ENCODE results near the gene PFKP.
"Not testable (repeated sequence)": the region's sequence is repeated elsewhere in the genome, so short reads cannot be mapped to it uniquely, and the experiment has no call there.

Gene PFKP

DNA sequence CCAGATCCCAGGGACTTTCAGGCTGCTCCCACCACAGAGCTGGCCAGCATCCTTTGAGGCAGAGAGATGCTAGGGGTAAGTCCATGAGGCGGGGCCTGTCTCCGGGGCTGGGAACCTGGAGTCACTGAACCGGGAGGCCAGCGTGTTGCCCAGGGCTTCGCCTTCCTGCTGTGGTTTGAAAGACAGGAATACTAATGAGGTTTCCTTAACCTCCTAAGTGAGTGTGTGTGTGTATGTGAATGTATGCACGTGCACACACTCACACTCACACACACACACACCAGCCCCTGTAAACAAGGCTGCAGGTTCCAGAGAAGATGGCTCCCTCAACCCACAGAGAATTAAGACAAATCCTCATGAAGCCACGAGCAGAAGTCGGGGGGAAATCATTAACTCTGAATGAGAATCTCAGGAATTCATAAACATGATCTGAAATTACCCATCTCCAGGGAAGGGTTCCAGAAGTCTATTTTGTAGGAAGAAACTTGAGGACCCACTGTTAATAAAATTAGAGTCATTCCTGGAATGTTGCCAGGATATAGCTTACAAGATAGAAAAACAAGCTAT, 20.3 kb upstream of the PFKP start:
- DNase-seq (ENCODE audit: low read depth in 2 of 2, low spot score in 1 of 2), result no peak

- DNase-seq (ENCODE audit: low read depth in 2 of 2, low spot score in 1 of 2), result no peak
Measured at GRCh38 chr10:3047596-3047995, 19.8 kb upstream of the PFKP start.

- DNase-seq (ENCODE audit: low read depth in 2 of 2, low spot score in 1 of 2), result no peak
Measured at GRCh38 chr10:3048119-3049019, 19.0 kb upstream of the PFKP start.

DNA sequence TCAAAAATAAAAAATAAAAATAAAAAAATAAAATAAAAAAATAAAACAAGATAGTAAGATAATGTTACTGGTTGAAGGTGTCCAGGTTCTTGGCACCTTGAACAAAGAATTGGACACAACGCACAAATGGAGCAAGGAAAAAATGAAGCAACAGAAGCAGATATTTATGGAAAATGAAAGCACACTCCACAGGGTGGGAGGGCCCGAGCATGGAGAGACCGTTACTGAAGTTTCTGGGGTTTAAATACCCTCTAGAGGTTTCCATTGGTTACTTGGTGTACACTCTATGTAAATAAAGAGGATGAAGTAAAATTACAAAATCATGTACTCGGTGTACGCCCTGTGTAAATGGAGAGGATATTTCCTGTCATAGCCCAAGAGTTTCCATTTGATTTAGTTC, 15.7 kb upstream of the PFKP start:
- no peak for DNase-seq (ENCODE audit: low read depth in 2 of 2, low spot score in 1 of 2)

GRCh38 chr10:3053155-3053554, 14.2 kb upstream of the PFKP start:
- no peak for DNase-seq (ENCODE audit: low read depth in 2 of 2, low spot score in 1 of 2)

DNA sequence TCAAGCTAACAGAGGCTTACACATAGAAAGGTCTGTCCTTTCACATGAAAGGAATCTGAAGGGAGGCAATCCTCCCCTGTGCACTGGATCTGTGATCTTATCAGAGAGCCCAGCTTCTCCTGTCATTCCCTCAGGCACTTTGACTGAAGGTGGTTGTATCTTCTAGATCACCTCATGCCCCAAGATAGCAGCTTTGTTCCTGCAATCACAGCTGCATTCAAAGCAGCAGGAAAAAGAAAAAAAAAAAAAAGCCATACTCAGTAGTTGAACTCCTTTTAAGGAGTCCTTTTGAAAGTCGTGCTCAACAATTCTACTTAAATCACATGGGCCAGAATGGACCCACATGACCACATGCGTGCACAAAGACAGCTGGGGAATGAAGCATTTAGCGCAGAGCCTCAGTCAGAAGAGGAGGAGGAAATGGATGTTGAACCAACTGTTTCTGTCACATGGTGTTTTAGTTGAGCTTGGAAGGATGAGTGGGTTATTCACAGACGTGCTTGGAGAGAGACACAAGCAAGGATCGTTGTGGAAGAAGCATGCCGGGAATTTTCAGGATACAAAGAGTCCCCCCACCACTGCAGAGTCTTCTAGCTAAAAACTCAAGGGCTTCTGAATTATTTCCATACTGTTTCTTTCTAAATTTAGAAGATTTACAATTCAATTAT, 13.0 kb upstream of the PFKP start:
- DNase-seq (ENCODE audit: low read depth in 2 of 2, low spot score in 1 of 2), result no peak

DNA sequence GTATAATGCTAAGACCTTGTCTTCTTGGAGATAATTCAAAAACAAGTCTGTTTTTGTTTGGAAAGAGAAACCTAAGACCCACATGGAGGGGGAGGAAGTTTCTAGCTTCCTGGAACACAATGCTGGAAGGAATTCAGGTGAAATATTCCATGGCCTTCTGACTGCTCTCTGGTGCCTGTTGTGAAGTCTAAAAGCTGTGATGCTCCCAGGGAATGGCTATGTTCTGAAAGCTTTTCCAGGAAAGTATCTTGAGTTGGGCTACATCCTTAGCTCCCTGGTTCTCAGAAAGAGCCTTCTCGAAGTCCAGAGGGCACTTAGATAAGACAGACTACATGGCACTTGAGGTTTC, 12.5 kb upstream of the PFKP start:
- DNase-seq (ENCODE audit: low read depth in 2 of 2, low spot score in 1 of 2), result no peak

DNA sequence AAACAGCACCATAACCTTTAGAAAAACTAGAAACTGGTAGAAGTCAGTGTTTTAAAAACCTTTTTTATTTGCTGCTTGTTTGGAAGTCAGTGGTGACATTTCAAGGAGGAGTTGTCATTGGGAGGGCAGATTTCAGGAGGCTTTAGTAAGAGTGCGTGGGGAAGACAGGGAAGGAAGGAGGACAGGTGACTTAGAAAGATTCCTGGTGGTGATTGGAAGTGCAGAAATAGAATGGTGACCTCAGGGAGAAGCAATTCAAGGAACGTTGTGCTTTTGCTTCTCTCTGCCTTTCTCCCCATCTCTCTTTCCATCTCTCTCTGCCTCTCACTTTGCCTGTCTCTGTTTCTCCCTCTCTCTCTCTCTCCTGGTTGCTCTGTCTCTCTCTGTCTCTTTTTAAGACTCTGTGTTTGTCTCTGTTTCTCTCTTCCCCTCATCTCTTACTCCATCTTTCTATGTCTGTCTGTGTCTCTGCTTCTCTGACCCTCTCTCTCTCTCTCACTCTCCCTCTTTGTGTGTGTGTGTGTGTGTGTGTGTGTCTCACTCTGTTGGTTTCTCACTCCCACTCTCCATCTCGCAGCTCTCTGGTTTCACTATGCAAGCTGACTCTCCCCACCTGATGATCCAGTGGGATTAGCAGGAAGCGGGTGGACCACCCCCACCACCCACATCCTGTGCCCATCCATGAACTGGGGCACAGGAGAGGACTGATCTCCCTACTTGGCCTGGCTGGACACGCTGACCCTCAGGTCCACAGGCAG, 10.9 kb upstream of the PFKP start:
- DNase-seq (ENCODE audit: low read depth in 2 of 2, low spot score in 1 of 2), result no peak

DNA sequence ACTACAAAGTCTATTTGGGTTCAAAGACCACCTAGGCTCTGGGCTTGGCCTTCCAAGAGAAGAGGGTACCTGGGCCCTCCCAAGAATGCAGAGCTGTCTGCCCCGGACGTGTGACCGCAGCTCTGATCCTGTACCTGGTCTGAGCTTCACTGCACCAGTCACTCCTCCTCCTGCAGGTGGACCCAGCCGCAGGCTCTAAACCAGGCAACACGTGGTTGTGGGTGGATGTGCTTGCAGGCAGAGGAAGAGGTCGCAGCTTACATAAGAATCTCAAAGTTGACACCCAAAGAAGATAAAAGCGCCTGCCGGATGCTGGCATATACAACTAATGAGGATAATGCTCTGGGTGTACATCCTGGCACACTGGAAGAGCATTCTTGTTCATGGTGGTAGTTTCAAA, 9.4 kb upstream of the PFKP start:
- DNase-seq (ENCODE audit: low read depth in 2 of 2, low spot score in 1 of 2), result no peak

- no peak for DNase-seq (ENCODE audit: low read depth in 2 of 2, low spot score in 1 of 2)
Measured at GRCh38 chr10:3059974-3060373, 7.4 kb upstream of the PFKP start.

DNA sequence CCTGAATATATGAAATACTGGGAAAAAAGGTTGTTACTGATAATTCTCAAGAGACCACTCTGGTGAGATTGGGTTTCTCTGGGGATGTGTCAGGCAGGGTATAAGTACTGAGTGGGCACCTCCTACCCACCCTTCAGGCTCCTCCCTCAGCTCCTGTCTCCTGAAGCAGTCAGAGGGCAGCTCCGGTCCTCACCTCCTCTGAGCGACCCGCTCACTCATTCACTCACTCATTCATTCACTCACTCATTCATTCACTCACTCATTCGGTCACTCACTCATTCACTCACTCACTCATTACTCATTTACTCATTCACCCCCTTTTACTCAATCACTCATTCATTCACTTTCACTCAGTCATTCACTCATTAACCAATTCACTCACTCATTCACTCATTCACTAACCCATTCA, 6.9 kb upstream of the PFKP start:
- no peak for DNase-seq (ENCODE audit: low read depth in 2 of 2, low spot score in 1 of 2)

DNA sequence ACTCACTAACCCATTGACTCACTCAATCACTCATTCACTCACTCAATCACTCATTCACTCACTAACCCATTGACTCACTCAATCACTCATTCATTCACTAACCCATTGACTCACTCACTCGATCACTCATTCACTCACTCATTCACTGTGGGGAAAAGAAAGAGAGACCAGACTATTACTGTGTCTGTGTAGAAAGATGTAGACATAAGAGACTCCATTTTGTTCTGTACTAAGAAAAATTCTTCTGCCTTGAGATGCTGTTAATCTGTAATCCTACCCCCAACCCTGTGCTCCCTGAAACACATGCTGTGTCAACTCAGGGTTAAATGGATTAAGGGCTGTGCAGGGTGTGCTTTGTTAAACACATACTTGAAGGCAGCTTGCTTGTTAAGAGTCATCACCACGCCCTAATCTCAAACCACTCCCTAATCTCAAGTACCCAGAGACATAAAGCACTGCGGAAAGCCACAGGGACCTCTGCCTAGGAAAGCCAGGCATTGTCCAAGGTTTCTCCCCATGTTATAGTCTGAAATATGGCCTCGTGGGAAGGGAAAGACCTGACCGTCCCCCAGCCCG, 5.9 kb upstream of the PFKP start:
- DNase-seq (ENCODE audit: low read depth in 2 of 2, low spot score in 1 of 2), result not testable (repeated sequence)

- no peak for DNase-seq (ENCODE audit: low read depth in 2 of 2, low spot score in 1 of 2)
Measured at GRCh38 chr10:3062502-3063186, 4.7 kb upstream of the PFKP start.

DNA sequence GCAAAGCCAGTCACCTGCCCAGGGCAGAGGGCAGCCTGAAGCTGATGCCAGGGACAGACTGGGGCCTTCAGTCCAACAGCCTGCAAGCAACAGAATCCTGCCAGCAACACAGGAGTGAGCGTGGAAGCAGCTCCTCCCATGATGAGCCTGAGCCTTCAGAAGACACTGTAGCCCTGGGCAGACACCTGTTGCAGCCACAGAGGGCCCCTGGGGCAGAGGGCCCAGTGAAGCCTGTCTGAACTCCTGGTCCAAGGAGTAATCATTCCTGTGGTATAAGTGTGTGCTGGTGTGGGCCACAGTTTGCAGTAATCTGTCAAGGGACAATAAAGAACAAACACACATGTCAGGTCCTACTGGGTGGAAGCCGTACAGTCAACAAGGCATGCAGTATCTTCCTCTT, 2.9 kb upstream of the PFKP start:
- no peak for DNase-seq (ENCODE audit: low read depth in 2 of 2, low spot score in 1 of 2)

GRCh38 chr10:3065622-3066021, 1.7 kb upstream of the PFKP start:
- DNase-seq (ENCODE audit: low read depth in 2 of 2, low spot score in 1 of 2), result no peak

DNA sequence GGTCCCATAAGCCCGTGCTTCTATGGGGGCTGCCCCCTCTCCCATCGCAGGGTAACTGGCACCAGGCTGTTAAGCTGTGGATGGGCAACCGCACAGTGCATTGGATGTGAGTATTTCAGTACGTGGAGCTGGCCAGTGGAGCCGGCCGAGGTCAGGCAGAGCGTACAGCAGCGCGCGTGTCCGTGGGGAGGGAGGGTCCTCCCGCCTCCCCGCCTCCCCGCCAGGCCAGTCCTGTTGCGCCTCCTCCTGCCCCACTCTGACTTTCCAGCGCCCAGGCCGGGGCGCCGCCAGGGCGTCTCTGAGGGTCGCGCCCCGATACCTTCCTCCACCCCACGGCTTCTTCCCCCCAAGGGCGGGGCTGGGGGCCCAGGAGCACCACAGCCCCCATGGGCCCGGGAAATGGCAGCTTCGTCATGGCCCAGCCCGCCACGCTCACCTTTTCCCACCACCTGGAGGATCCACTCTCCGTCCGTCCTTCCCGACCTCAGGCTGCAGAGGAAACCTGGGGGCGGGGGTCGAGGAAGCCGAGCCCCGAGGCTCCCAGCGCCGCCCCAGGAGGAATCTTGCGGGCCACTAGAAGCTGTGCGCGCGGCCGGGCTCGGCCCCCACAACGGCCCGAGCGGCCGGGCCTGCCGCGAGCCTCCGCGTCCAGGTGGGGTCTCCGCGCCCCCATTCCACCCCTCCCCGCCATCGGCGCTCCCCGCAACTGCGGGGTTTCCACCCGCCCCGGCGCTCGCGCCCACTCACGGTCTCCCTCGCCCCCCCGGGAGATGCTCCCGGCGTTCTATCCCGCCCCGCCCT, 831 bp upstream of the PFKP start:
- DNase-seq (ENCODE audit: low read depth in 2 of 2, low spot score in 1 of 2), result no peak

DNA sequence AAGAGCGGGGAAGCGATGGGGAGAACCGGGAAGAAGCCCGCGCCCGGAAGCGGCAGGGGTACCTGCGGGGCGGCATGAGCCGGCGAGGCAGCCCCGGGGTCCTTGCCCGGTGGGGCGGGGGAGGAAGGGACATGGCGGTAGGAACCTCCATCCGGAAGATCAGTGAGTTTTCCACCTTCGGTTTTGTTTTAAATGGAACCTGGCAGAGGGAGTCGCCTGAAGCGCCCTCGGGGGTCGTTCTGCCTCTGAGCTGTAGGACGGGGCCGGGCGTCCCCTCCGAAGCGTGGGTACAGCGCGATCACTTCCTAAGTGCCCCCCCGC, 471 bp downstream of the PFKP start:
- no peak for DNase-seq (ENCODE audit: low read depth in 2 of 2, low spot score in 1 of 2)

DNA sequence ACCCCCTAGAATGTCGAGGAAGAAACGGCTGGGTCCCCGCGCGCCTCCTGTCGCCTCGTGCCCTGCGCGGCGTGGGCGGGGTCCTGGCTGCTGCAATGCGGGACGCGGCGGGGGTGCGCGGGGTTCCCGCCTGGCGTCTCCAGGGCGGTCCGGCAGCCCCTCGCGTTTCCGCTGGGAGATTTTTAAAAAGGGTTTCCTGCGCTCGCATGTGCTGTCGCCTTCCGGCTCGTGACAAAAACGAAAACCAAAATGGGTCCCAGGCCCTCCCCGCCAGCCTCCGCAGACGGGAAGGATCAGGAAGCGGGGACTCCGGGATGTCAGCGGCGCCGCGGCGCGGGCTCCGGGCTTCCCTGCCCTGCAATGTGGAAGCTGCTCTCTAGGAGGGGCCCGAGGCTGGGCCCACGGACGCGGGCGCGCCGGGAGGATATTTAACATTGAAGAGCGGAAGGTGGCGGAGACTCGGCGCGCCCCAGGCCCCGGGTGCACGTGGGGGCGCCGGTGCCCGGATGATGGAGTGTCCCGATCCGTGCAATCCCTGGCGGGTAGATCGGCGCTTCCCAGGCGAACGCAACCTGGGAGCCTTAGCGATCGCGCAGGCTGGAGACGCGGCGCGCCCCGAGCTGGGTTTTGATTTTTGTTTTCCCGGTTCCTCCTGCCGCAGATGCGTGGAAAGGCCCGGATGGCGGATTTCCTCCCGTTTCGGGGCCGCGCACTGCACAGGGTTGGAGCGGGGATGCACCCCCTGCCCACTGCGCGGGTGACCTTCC, 1.0 kb downstream of the PFKP start:
- DNase-seq (ENCODE audit: low read depth in 2 of 2, low spot score in 1 of 2), result peak in 1 of 2 donors; percentile 43

- DNase-seq (ENCODE audit: low read depth in 2 of 2, low spot score in 1 of 2), result no peak
Measured at GRCh38 chr10:3068968-3069737, 1.8 kb downstream of the PFKP start.

Data from stimulated activated CD8-positive, alpha-beta memory T cell treated with anti-CD3 and anti-CD28 coated beads, Interleukin-4, amount 100 ng/mL, for 4 hours (primary cell).